Ramos (cell line): ENCODE measurements around the gene AMMECR1L.
"Not testable (repeated sequence)": the region's sequence is repeated elsewhere in the genome, so short reads cannot be mapped to it uniquely, and the experiment has no call there.

Experiments used
- in situ Hi-C: fragments of 300-500 bp; cut with MboI; formaldehyde crosslinking; loops from one replicate; pipeline ENCODE4 v1.14.3; 2022; ENCODE audit warnings: low sequenced_read_pairs; ENCODE audit not compliant: unreplicated experiment

AMMECR1L gene

DNA sequence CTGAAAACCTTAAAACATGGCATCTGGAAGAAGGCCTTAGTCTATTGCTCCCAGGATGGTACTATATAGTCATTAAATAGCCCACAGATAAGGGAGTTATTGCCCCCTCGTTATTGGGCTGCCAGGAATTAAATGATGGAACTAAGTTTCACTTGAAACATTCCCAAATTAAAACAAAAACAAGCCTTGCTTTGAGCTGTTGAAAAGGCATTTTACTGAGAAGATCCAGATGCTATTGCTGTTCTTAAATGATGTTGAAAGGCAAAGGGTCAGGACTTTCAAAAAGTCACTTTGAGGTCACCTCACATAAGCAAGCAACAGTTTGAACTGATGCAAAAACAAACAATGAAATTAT is 2.0 kb upstream of the AMMECR1L start:
- in situ Hi-C loops = no loop called here

- in situ Hi-C loops = no loop called here
Measured at GRCh38 chr2:127887082-127887775, 1.5 kb upstream of the AMMECR1L start.

GRCh38 chr2:127886593-127886935 is 808 bp upstream of the AMMECR1L start:
- in situ Hi-C loops = not testable (repeated sequence)

GRCh38 chr2:127884861-127885740 is 655 bp downstream of the AMMECR1L start:
- in situ Hi-C loops = not testable (repeated sequence)

DNA sequence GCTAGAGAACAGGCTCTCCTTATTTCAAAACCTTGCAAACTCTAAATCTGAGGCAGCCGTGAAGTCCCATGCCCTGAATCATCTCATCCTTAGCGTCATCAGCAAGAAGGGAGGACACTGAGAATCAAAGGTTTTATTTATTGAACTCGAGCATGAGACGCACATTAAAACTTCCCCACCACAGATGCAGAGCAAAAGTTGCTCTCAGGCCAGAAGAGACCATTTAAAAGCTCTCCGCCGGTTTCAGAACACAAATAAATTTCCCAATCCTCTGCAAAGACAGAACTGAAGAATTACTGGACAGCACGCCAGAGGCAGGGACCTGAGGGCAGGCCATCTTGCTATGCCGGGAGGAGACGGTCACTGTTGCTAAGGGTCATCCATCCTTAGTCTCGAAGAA is 1.3 kb downstream of the AMMECR1L start:
- in situ Hi-C loops = no loop called here

DNA sequence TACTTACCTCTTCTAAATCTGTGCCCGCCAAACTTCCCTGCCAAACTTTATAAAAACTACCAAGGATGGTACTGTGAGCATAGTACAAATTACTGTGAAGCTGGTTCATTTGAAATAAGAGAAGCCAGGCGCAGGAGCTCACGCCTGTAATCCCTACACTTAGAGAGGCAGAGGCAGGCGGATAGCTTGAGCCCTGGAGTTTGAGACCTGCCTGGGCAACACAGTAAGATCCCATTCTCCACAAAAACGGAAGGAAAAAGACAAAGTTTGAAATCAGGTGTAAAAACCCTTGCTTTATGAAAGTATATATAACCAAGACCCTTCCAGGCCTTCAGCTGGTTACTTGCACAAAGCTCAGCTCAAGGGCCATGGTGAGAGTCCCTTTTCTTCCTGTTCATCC is 5.9 kb downstream of the AMMECR1L start:
- in situ Hi-C loops = no loop called here

GRCh38 chr2:127877626-127878025 is 8.1 kb downstream of the AMMECR1L start:
- in situ Hi-C loops = no loop called here

- in situ Hi-C loops = no loop called here
Measured at GRCh38 chr2:127877136-127877535, 8.6 kb downstream of the AMMECR1L start.

DNA sequence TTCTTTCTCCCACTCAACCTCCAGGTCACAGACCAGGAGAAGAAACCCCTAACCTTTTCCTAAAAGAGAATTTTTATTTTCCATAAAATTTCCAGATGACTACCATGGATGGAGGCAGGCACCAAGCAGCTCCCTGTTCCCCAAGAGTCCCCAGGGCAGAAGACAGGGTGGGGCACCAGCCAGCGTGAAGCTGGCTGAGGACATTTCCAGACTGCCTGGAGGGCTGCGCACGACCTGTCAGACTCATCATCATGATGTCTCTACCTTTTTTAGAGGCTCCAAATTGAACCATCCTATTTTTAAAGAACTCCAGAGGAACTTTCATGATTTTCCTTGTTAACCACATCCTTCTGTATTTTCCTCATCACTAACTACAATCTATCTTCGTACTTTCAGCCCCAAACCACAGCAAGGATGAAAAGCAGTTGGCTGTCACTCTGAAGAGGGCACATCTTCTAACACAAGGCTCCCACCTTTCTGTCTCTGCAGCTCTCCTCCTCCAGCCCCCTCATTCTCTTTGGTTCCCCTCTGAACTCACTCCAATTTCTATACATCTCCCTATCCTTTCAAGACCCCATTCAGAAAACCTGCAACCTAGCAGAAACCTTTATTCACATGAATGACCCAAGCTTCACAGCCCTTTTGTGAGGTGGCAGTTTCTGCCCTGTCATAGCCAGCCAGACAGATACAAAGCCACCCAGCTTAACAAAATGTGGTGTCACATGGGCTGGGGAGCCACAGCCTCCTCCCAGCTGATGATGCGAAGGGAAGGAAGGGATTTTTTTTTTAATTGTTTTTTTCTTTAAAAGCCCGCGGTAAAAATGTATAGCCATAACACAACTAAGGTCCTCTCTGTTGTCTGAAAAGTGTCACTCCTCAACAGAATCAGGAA is 11.1 kb downstream of the AMMECR1L start:
- in situ Hi-C loops = no loop called here

- in situ Hi-C loops = no loop called here
Measured at GRCh38 chr2:127873707-127874303, 12.0 kb downstream of the AMMECR1L start.

DNA sequence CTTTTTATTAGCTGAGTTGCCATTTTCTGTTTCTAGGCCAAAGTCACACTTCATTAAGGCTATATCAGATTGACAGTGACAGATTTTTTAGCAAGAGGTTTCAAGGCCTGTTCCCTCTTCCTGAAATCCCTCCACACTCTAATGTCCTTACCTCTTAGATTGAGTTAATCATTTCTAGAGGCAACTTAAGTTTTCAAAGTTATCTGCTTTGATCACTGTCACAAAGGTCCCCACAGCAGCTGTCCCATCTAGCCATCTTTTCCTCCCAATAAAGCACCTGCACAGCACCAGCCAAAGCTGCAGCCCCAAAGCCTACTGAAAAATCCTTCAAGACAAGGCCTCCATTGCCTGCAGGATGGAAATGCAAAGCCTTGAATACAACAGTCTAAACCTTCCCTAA is 13.4 kb downstream of the AMMECR1L start:
- in situ Hi-C loops = no loop called here

- in situ Hi-C loops = no loop called here
Measured at GRCh38 chr2:127865926-127866325, 19.8 kb downstream of the AMMECR1L start.

DNA sequence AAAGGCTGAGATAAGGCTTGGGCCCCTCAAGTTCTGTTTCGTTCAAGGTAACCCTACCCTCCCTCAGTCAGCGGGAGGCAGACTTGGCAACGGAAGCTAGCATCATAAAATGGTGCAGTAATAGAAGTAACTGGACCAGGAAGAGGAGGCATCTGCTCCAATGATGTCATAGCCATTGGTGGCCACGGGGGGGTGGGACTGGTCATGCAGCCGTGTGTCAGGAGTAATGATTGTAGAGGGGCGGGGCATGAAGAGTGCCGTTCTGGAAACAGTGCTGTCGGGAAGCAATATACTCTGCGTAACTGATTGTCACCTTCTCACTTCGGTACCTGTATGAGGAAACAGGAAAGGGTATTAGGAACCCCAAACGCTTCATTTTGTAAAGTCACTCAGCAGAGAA is 20.9 kb downstream of the AMMECR1L start:
- in situ Hi-C loops = no loop called here

DNA sequence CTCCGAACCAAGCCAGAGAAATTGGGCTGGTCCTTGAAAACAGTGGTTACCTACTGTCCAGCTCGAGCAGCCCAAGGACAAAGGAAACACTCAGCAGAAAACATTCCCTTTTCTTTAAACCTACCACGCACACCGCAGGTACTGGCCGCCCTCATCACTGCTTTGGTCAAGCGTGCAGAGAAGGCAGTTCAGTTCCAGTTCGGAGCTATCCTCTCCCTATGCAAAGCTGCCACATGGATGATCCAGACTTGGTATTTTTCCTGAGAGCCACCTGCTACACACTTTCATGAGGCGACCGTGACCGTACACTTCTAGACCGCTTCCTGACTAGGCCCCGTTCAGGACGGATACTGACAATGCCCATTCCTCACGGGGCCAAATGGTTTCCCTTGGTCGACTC is 23.5 kb downstream of the AMMECR1L start:
- in situ Hi-C loops = no loop called here

DNA sequence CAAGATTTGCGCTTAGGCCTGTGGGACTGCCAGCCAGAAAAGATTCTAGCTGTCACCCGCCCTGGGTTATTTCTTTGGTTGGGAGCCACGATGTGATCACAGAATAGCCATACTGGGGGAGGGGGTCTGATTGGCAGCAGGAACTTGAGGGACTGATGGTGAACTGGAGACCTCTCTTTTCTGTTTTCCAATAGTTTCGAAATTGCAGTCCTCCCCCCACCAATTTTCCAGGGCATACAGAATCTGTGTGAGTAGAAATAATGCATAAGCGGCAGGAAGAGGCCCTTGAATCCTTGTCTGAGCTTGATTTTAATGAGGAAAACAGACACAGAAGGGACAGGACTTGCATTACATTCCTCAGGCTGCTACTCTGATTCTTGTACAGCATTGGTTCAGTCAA is 25.6 kb downstream of the AMMECR1L start:
- in situ Hi-C loops = no loop called here

DNA sequence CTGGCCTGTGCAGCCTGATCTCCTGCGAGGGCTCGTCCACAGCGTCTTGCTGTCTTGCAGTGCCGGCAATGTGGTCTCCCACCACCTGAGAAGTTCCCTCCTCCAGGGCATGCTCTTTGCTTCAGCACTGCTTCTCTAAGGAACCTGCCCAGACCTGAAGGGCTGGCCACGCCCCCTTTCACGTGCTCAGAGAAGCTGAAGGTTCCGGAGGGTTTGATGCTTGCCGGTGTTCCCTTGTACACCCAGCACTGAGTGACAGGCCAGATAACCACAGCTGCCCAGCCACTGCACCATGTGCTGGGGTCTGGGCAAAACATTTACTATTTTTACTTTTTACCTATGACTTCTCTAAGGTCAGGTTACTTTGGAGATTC is 26.1 kb downstream of the AMMECR1L start:
- in situ Hi-C loops = no loop called here

GRCh38 chr2:127857265-127857808 is 28.4 kb downstream of the AMMECR1L start:
- in situ Hi-C loops = no loop called here

- in situ Hi-C loops = no loop called here
Measured at GRCh38 chr2:127853671-127854070, 32.1 kb downstream of the AMMECR1L start.

DNA sequence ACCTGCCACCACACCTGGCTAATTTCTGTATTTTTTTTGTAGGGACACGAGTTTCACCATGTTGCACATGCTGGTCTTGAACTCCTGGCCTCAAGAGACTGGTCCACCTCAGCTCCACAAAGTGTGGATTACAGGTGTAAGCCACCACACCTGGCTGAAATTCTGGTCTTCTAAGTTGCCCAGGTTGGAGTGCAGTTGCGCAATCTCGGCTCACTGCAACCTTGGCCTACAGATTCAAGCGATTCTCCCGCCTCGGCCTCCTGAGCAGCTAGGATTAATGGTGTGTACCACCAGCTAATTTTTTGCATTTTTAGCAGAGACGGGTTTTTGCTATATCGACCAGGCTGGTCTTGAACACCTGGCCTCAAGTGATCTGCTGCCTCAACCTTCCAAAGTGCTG is 33.4 kb downstream of the AMMECR1L start:
- in situ Hi-C loops = no loop called here

GRCh38 chr2:127847931-127848330 is 37.8 kb downstream of the AMMECR1L start:
- in situ Hi-C loops = no loop called here
